ENCODE measurements around the gene PDXP. TPM values are rescaled to one million over a fixed set of nuclear protein-coding genes. Genes with fewer than 3 reads are reported as not detected.
"Not testable (repeated sequence)": the region's sequence is repeated elsewhere in the genome, so short reads cannot be mapped to it uniquely, and the experiment has no call there.

The PDXP gene
- total RNA-seq, 1 donor from 2014 or later, result 51.2 TPM

- H3K27ac Mint-ChIP-seq, H3K27me3 Mint-ChIP-seq, H3K9me3 Mint-ChIP-seq, DNase-seq: not testable (repeated sequence)
- peaks cover 21% of the 10 kb centered on the region for H3K36me3 Mint-ChIP-seq (ENCODE audit: low read depth)
- peak overlapping the region; percentile 75 for H3K4me3 Mint-ChIP-seq
- peaks cover 13% of the 10 kb centered on the region for H3K4me1 Mint-ChIP-seq
- intact Hi-C loops (cut with micrococcal nuclease), result loop anchor here (1.0 kb wide), 1 partner anchor 10 kb away; the partner anchor contains the start of gene NOL12
These were observed 37.7 kb downstream of the PDXP start for GRCh38 chr22:37696260-37696656.

- Mint-ChIP-seq H3K36me3 (ENCODE audit: low read depth) (peaks cover 18% of the 10 kb centered on the region), H3K4me1 (peaks cover 13% of the 10 kb centered on the region), H3K4me3 (peak within 1 kb of the TSS; percentile 75), H3K27ac (peak within 1 kb of the TSS; percentile 58), H3K27me3 (no peaks in the 10 kb centered on the region), H3K9me3 (no peaks in the 10 kb centered on the region)
- intact Hi-C loops (cut with micrococcal nuclease), result loop anchor here (1.0 kb wide), 1 partner anchor 11 kb away; the partner anchor contains the start of gene NOL12
- peak; percentile 97 for DNase-seq
These were observed 38.4 kb downstream of the PDXP start, which contains the start of gene TRIOBP for GRCh38 chr22:37696657-37697537. TSS of gene TRIOBP (plus strand) at chr22:37697048. CDS start at chr22:37701366, 4,318 bp downstream.

- no peak overlapping the region for H3K4me3 Mint-ChIP-seq
- no peaks in the 10 kb centered on the region for H3K9me3 Mint-ChIP-seq
- H3K36me3 Mint-ChIP-seq (ENCODE audit: low read depth), result peaks cover 15% of the 10 kb centered on the region
- no peak for DNase-seq
- peaks cover 13% of the 10 kb centered on the region for H3K4me1 Mint-ChIP-seq
- intact Hi-C loops (cut with micrococcal nuclease), result no loop called here
- H3K27me3 Mint-ChIP-seq, result no peaks in the 10 kb centered on the region
- H3K27ac Mint-ChIP-seq, result no peak overlapping the region
These were observed 39.0 kb downstream of the PDXP start for GRCh38 chr22:37697538-37697835.

- Mint-ChIP-seq H3K4me1 (peaks cover 8% of the 10 kb centered on the region), H3K9me3 (no peaks in the 10 kb centered on the region), H3K4me3 (no peak overlapping the region), H3K27me3 (no peaks in the 10 kb centered on the region), H3K36me3 (ENCODE audit: low read depth) (peaks cover 8% of the 10 kb centered on the region), H3K27ac (no peak overlapping the region)
- no peak for DNase-seq
- intact Hi-C loops (cut with micrococcal nuclease), result no loop called here
These were observed 42.7 kb downstream of the PDXP start for GRCh38 chr22:37701141-37701786.

GRCh38 chr22:37703906-37704305, 45.4 kb downstream of the PDXP start:
- Mint-ChIP-seq H3K4me3 (no peak overlapping the region), H3K4me1 (no peaks in the 10 kb centered on the region), H3K27me3 (no peaks in the 10 kb centered on the region), H3K36me3 (ENCODE audit: low read depth) (peaks cover 5% of the 10 kb centered on the region), H3K27ac (no peak overlapping the region), H3K9me3 (no peaks in the 10 kb centered on the region)
- no peak for DNase-seq
- intact Hi-C loops (cut with micrococcal nuclease), result no loop called here

GRCh38 chr22:37704645-37705044, 46.1 kb downstream of the PDXP start:
- intact Hi-C loops (cut with micrococcal nuclease), result no loop called here
- no peak for DNase-seq
- Mint-ChIP-seq H3K36me3 (ENCODE audit: low read depth) (peaks cover 5% of the 10 kb centered on the region), H3K4me3 (no peak overlapping the region), H3K27ac (no peak overlapping the region), H3K27me3 (no peaks in the 10 kb centered on the region), H3K9me3 (no peaks in the 10 kb centered on the region), H3K4me1 (no peaks in the 10 kb centered on the region)

- Mint-ChIP-seq H3K4me3 (no peak overlapping the region), H3K27me3 (no peaks in the 10 kb centered on the region), H3K9me3 (no peaks in the 10 kb centered on the region), H3K36me3 (ENCODE audit: low read depth) (peaks cover 5% of the 10 kb centered on the region), H3K4me1 (no peaks in the 10 kb centered on the region), H3K27ac (no peak overlapping the region)
- no peak for DNase-seq
- intact Hi-C loops (cut with micrococcal nuclease), result no loop called here
These were observed 46.7 kb downstream of the PDXP start for GRCh38 chr22:37705205-37705604.

- Mint-ChIP-seq H3K4me3 (no peak overlapping the region), H3K27me3 (no peaks in the 10 kb centered on the region), H3K9me3 (no peaks in the 10 kb centered on the region), H3K4me1 (no peaks in the 10 kb centered on the region), H3K27ac (no peak overlapping the region), H3K36me3 (ENCODE audit: low read depth) (peaks cover 3% of the 10 kb centered on the region)
- DNase-seq, result no peak
- intact Hi-C loops (cut with micrococcal nuclease), result no loop called here
These were observed 50.3 kb downstream of the PDXP start for GRCh38 chr22:37708580-37709444.

GRCh38 chr22:37709445-37709765, 50.9 kb downstream of the PDXP start:
- no peaks in the 10 kb centered on the region for H3K4me1 Mint-ChIP-seq
- H3K4me3 Mint-ChIP-seq, result no peak overlapping the region
- intact Hi-C loops (cut with micrococcal nuclease), result no loop called here
- no peaks in the 10 kb centered on the region for H3K27me3 Mint-ChIP-seq
- H3K9me3 Mint-ChIP-seq, result no peaks in the 10 kb centered on the region
- H3K36me3 Mint-ChIP-seq (ENCODE audit: low read depth), result peaks cover 2% of the 10 kb centered on the region
- no peak overlapping the region for H3K27ac Mint-ChIP-seq
- DNase-seq, result no peak

- H3K27ac Mint-ChIP-seq, result no peak overlapping the region
- intact Hi-C loops (cut with micrococcal nuclease), result no loop called here
- H3K27me3 Mint-ChIP-seq, result no peaks in the 10 kb centered on the region
- DNase-seq, result no peak
- no peak overlapping the region for H3K4me3 Mint-ChIP-seq
- H3K36me3 Mint-ChIP-seq (ENCODE audit: low read depth), result no peaks in the 10 kb centered on the region
- H3K9me3 Mint-ChIP-seq, result no peaks in the 10 kb centered on the region
- H3K4me1 Mint-ChIP-seq, result no peaks in the 10 kb centered on the region
These were observed 52.2 kb downstream of the PDXP start for GRCh38 chr22:37710675-37711074.

- H3K27ac Mint-ChIP-seq, result no peak overlapping the region
- no peak overlapping the region for H3K4me3 Mint-ChIP-seq
- no peaks in the 10 kb centered on the region for H3K36me3 Mint-ChIP-seq (ENCODE audit: low read depth)
These were observed 53.0 kb downstream of the PDXP start for GRCh38 chr22:37711490-37711889.

GRCh38 chr22:37713761-37714160, 55.2 kb downstream of the PDXP start:
- H3K4me3 Mint-ChIP-seq, result no peak overlapping the region
- no peaks in the 10 kb centered on the region for H3K27me3 Mint-ChIP-seq
- H3K9me3 Mint-ChIP-seq, result no peaks in the 10 kb centered on the region
- no peaks in the 10 kb centered on the region for H3K4me1 Mint-ChIP-seq
- H3K27ac Mint-ChIP-seq, result no peak overlapping the region
- intact Hi-C loops (cut with micrococcal nuclease), result no loop called here
- no peaks in the 10 kb centered on the region for H3K36me3 Mint-ChIP-seq (ENCODE audit: low read depth)
- DNase-seq, result no peak

More at GRCh38 chr22:37711490-37711889, 53.0 kb downstream of the PDXP start:
- Mint-ChIP-seq H3K27me3 (no peaks in the 10 kb centered on the region), H3K4me1 (no peaks in the 10 kb centered on the region), H3K9me3 (no peaks in the 10 kb centered on the region)
- DNase-seq, result no peak
- intact Hi-C loops (cut with micrococcal nuclease), result no loop called here

- Mint-ChIP-seq H3K9me3 (no peaks in the 10 kb centered on the region), H3K4me3 (no peak overlapping the region), H3K36me3 (ENCODE audit: low read depth) (no peaks in the 10 kb centered on the region), H3K4me1 (peaks cover 1% of the 10 kb centered on the region), H3K27me3 (no peaks in the 10 kb centered on the region), H3K27ac (no peak overlapping the region)
- DNase-seq, result no peak
- intact Hi-C loops (cut with micrococcal nuclease), result no loop called here
These were observed 56.1 kb downstream of the PDXP start for GRCh38 chr22:37714634-37715033.

- intact Hi-C loops (cut with micrococcal nuclease), result no loop called here
- no peak overlapping the region for H3K4me3 Mint-ChIP-seq
- DNase-seq, result no peak
- H3K4me1 Mint-ChIP-seq, result peaks cover 3% of the 10 kb centered on the region
- no peaks in the 10 kb centered on the region for H3K9me3 Mint-ChIP-seq
- H3K27ac Mint-ChIP-seq, result no peak overlapping the region
- no peaks in the 10 kb centered on the region for H3K36me3 Mint-ChIP-seq (ENCODE audit: low read depth)
- H3K27me3 Mint-ChIP-seq, result no peaks in the 10 kb centered on the region
These were observed 57.2 kb downstream of the PDXP start for GRCh38 chr22:37715760-37716159.
